AG09319 (cell line): ENCODE data around the gene LPP.

Experiments
- DNase-seq: peaks from one replicate; pipeline ENCODE4 v3.0.0-alpha.2; 2010; ENCODE audit warnings: low read depth; ENCODE audit errors: extremely low read depth
- TF ChIP-seq, protein P1 (sequence below): IDR thresholded peaks from 2 replicates; pipeline ENCODE4 v1.5.1; 2011; ENCODE audit warnings: low read depth, mild to moderate bottlenecking, inconsistent platforms, low read length, moderate library complexity

The LPP gene

GRCh38 chr3:188158731-188159310, 4.9 kb downstream of the LPP start:
- no peak for DNase-seq
- TF ChIP-seq, protein P1, sequence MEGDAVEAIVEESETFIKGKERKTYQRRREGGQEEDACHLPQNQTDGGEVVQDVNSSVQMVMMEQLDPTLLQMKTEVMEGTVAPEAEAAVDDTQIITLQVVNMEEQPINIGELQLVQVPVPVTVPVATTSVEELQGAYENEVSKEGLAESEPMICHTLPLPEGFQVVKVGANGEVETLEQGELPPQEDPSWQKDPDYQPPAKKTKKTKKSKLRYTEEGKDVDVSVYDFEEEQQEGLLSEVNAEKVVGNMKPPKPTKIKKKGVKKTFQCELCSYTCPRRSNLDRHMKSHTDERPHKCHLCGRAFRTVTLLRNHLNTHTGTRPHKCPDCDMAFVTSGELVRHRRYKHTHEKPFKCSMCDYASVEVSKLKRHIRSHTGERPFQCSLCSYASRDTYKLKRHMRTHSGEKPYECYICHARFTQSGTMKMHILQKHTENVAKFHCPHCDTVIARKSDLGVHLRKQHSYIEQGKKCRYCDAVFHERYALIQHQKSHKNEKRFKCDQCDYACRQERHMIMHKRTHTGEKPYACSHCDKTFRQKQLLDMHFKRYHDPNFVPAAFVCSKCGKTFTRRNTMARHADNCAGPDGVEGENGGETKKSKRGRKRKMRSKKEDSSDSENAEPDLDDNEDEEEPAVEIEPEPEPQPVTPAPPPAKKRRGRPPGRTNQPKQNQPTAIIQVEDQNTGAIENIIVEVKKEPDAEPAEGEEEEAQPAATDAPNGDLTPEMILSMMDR, result no peak

- TF ChIP-seq, protein P1, result no peak
These were observed 6.8 kb downstream of the LPP start for GRCh38 chr3:188160751-188161150.

GRCh38 chr3:188164248-188164687, 10.3 kb downstream of the LPP start:
- no peak for DNase-seq

More at GRCh38 chr3:188160751-188161150, 6.8 kb downstream of the LPP start:
- DNase-seq, result no peak

DNA sequence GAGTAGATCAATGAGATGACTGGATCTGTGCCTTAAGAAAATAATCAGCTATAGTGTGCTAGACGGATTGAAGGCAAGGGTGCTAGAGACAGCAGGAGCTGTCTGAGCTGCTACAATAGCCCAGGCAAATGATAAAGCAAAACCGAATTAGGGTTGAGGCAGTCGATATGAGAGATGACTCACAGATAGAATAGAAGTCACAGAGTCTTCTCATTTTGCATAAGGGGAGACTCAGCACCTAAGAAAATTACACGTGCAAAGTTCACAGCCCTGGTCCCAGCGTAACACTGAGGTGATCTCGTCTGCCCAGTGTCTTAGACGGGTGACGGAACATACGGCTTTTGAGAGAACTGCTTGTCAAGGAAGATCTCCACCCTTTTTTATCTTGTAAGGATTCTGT, 11.6 kb downstream of the LPP start:
- TF ChIP-seq, protein P1, result no peak
- no peak for DNase-seq

More at GRCh38 chr3:188164248-188164687, 10.3 kb downstream of the LPP start:
- TF ChIP-seq, protein P1, result no peak

GRCh38 chr3:188166441-188166840, 12.5 kb downstream of the LPP start:
- no peak for DNase-seq
- TF ChIP-seq, protein P1, result no peak

- TF ChIP-seq, protein P1, result no peak
- no peak for DNase-seq
These were observed 14.2 kb downstream of the LPP start for GRCh38 chr3:188168186-188168585.

- no peak for DNase-seq
- TF ChIP-seq, protein P1, result no peak
These were observed 14.7 kb downstream of the LPP start for GRCh38 chr3:188168648-188169047.
